ENCODE results near the gene ARHGEF35.
"Not testable (repeated sequence)": the region's sequence is repeated elsewhere in the genome, so short reads cannot be mapped to it uniquely, and the experiment has no call there.

Gene ARHGEF35

GRCh38 chr7:144174613-144175012, 21.0 kb downstream of the ARHGEF35 start:
- Histone ChIP-seq H3K9me3 (replicated peaks in 1 of 2; ENCODE audit: control insufficient read depth in 2 of 2, insufficient read depth in 1 of 2, low read depth in 1 of 2, low read length in 2 of 2) (no peaks in the 10 kb centered on the region), H3K9ac (ENCODE audit: low read depth, low read length, poor library complexity) (no peak overlapping the region), H3K4me3 (ENCODE audit: low read length in 2 of 2) (no peak overlapping the region), H2AK5ac (ENCODE audit: low read depth, low read length) (no peak overlapping the region), H3K27ac (replicated peaks; ENCODE audit: low read length) (no peak overlapping the region), H3K23ac (ENCODE audit: low read depth, low read length, poor library complexity) (no peak overlapping the region), H2AFZ (ENCODE audit: low read length) (no peak overlapping the region), H2BK15ac (ENCODE audit: low read length) (no peak overlapping the region), H4K91ac (ENCODE audit: low read depth, low read length, poor library complexity) (no peak overlapping the region), H3K27me3 (ENCODE audit: control insufficient read depth in 3 of 3, insufficient read depth in 3 of 3, low read depth in 1 of 3, low read length in 3 of 3) (no peaks in the 10 kb centered on the region), H3K4me1 (ENCODE audit: control insufficient read depth in 2 of 2, insufficient read depth in 1 of 2, low read depth in 1 of 2, low read length in 2 of 2) (no peaks in the 10 kb centered on the region), H2BK12ac (ENCODE audit: low read length) (no peak overlapping the region), H3K79me1 (ENCODE audit: low read depth, low read length) (peaks cover 1% of the 10 kb centered on the region), H3K18ac (ENCODE audit: low read length) (no peak overlapping the region), H4K8ac (ENCODE audit: low read depth, low read length) (no peak overlapping the region), H3K14ac (ENCODE audit: low read length) (no peak overlapping the region), H3K36me3 (replicated peaks in 1 of 2; ENCODE audit: control insufficient read depth in 2 of 2, insufficient read depth in 2 of 2, low read length in 2 of 2) (no peaks in the 10 kb centered on the region), H3K4me2 (ENCODE audit: insufficient read depth, low read length, poor library complexity, severe bottlenecking) (no peak overlapping the region), H3K4ac (ENCODE audit: low read length) (no peak overlapping the region), H2BK5ac (ENCODE audit: low read length) (no peak overlapping the region), H2BK120ac (ENCODE audit: low read depth, low read length) (no peak overlapping the region)
- WGBS, 2 donors (ENCODE audit: extremely low coverage in 2 of 2, insufficient read length in 2 of 2, insufficient replicate concordance in 1 of 2) = no CpG with 5 or more reads among the region's 5 CpGs
- DNase-seq (ENCODE audit: low spot score) = no peak

- not testable (repeated sequence) for H2BK120ac ChIP-seq (ENCODE audit: low read depth, low read length); H4K91ac ChIP-seq (ENCODE audit: low read depth, low read length, poor library complexity); H3K79me1 ChIP-seq (ENCODE audit: low read depth, low read length); H3K4ac ChIP-seq (ENCODE audit: low read length); DNase-seq (ENCODE audit: low spot score); H3K23ac ChIP-seq (ENCODE audit: low read depth, low read length, poor library complexity); H2BK15ac ChIP-seq (ENCODE audit: low read length); H3K4me1 ChIP-seq (ENCODE audit: control insufficient read depth in 2 of 2, insufficient read depth in 1 of 2, low read depth in 1 of 2, low read length in 2 of 2); H3K27me3 ChIP-seq (ENCODE audit: control insufficient read depth in 3 of 3, insufficient read depth in 3 of 3, low read depth in 1 of 3, low read length in 3 of 3); H2AFZ ChIP-seq (ENCODE audit: low read length); H4K8ac ChIP-seq (ENCODE audit: low read depth, low read length); H3K9ac ChIP-seq (ENCODE audit: low read depth, low read length, poor library complexity); H3K9me3 ChIP-seq (replicated peaks in 1 of 2; ENCODE audit: control insufficient read depth in 2 of 2, insufficient read depth in 1 of 2, low read depth in 1 of 2, low read length in 2 of 2); H3K18ac ChIP-seq (ENCODE audit: low read length); H3K4me2 ChIP-seq (ENCODE audit: insufficient read depth, low read length, poor library complexity, severe bottlenecking); H3K36me3 ChIP-seq (replicated peaks in 1 of 2; ENCODE audit: control insufficient read depth in 2 of 2, insufficient read depth in 2 of 2, low read length in 2 of 2); H2AK5ac ChIP-seq (ENCODE audit: low read depth, low read length); H3K4me3 ChIP-seq (ENCODE audit: low read length in 2 of 2); H3K14ac ChIP-seq (ENCODE audit: low read length); H2BK12ac ChIP-seq (ENCODE audit: low read length); H3K27ac ChIP-seq (replicated peaks; ENCODE audit: low read length); H2BK5ac ChIP-seq (ENCODE audit: low read length)
- no CpG with 5 or more reads among the region's 4 CpGs for WGBS, 2 donors (ENCODE audit: extremely low coverage in 2 of 2, insufficient read length in 2 of 2, insufficient replicate concordance in 1 of 2)
Observed at GRCh38 chr7:144171594-144172350, 23.9 kb downstream of the ARHGEF35 start.

GRCh38 chr7:144164784-144165183, 30.8 kb downstream of the ARHGEF35 start:
- no peak overlapping the region for H3K23ac ChIP-seq (ENCODE audit: low read depth, low read length, poor library complexity)
- no peaks in the 10 kb centered on the region for H3K27me3 ChIP-seq (ENCODE audit: control insufficient read depth in 3 of 3, insufficient read depth in 3 of 3, low read depth in 1 of 3, low read length in 3 of 3)
- H3K4me2 ChIP-seq (ENCODE audit: insufficient read depth, low read length, poor library complexity, severe bottlenecking) = no peak overlapping the region
- H2AK5ac ChIP-seq (ENCODE audit: low read depth, low read length) = no peak overlapping the region
- no peak overlapping the region for H3K18ac ChIP-seq (ENCODE audit: low read length)
- WGBS, 2 donors (ENCODE audit: extremely low coverage in 2 of 2, insufficient read length in 2 of 2, insufficient replicate concordance in 1 of 2) = no CpG with 5 or more reads among the region's 2 CpGs
- no peak overlapping the region for H4K91ac ChIP-seq (ENCODE audit: low read depth, low read length, poor library complexity)
- H3K4me3 ChIP-seq (ENCODE audit: low read length in 2 of 2) = no peak overlapping the region
- H3K4ac ChIP-seq (ENCODE audit: low read length) = no peak overlapping the region
- no peak for DNase-seq (ENCODE audit: low spot score)
- H2BK15ac ChIP-seq (ENCODE audit: low read length) = no peak overlapping the region
- H3K27ac ChIP-seq (replicated peaks; ENCODE audit: low read length) = no peak overlapping the region
- no peak overlapping the region for H4K8ac ChIP-seq (ENCODE audit: low read depth, low read length)
- H3K14ac ChIP-seq (ENCODE audit: low read length) = no peak overlapping the region
- no peak overlapping the region for H2BK12ac ChIP-seq (ENCODE audit: low read length)
- no peaks in the 10 kb centered on the region for H3K79me1 ChIP-seq (ENCODE audit: low read depth, low read length)
- no peak overlapping the region for H2BK120ac ChIP-seq (ENCODE audit: low read depth, low read length)
- no peaks in the 10 kb centered on the region for H3K4me1 ChIP-seq (ENCODE audit: control insufficient read depth in 2 of 2, insufficient read depth in 1 of 2, low read depth in 1 of 2, low read length in 2 of 2)
- no peak overlapping the region for H3K9ac ChIP-seq (ENCODE audit: low read depth, low read length, poor library complexity)
- no peaks in the 10 kb centered on the region for H3K9me3 ChIP-seq (replicated peaks in 1 of 2; ENCODE audit: control insufficient read depth in 2 of 2, insufficient read depth in 1 of 2, low read depth in 1 of 2, low read length in 2 of 2)
- no peak overlapping the region for H2AFZ ChIP-seq (ENCODE audit: low read length)
- H3K36me3 ChIP-seq (replicated peaks in 1 of 2; ENCODE audit: control insufficient read depth in 2 of 2, insufficient read depth in 2 of 2, low read length in 2 of 2) = no peaks in the 10 kb centered on the region
- H2BK5ac ChIP-seq (ENCODE audit: low read length) = no peak overlapping the region

GRCh38 chr7:144158861-144159260, 36.8 kb downstream of the ARHGEF35 start:
- Histone ChIP-seq H2AK5ac (ENCODE audit: low read depth, low read length) (no peak overlapping the region), H3K4me3 (ENCODE audit: low read length in 2 of 2) (no peak overlapping the region), H3K4ac (ENCODE audit: low read length) (no peak overlapping the region), H4K8ac (ENCODE audit: low read depth, low read length) (no peak overlapping the region), H3K27me3 (ENCODE audit: control insufficient read depth in 3 of 3, insufficient read depth in 3 of 3, low read depth in 1 of 3, low read length in 3 of 3) (no peaks in the 10 kb centered on the region), H2BK120ac (ENCODE audit: low read depth, low read length) (no peak overlapping the region), H3K23ac (ENCODE audit: low read depth, low read length, poor library complexity) (no peak overlapping the region), H3K4me1 (ENCODE audit: control insufficient read depth in 2 of 2, insufficient read depth in 1 of 2, low read depth in 1 of 2, low read length in 2 of 2) (no peaks in the 10 kb centered on the region), H3K18ac (ENCODE audit: low read length) (no peak overlapping the region), H2AFZ (ENCODE audit: low read length) (no peak overlapping the region), H3K79me1 (ENCODE audit: low read depth, low read length) (no peaks in the 10 kb centered on the region), H3K9me3 (replicated peaks in 1 of 2; ENCODE audit: control insufficient read depth in 2 of 2, insufficient read depth in 1 of 2, low read depth in 1 of 2, low read length in 2 of 2) (no peaks in the 10 kb centered on the region), H2BK12ac (ENCODE audit: low read length) (no peak overlapping the region), H2BK15ac (ENCODE audit: low read length) (no peak overlapping the region), H2BK5ac (ENCODE audit: low read length) (no peak overlapping the region), H3K14ac (ENCODE audit: low read length) (no peak overlapping the region), H3K4me2 (ENCODE audit: insufficient read depth, low read length, poor library complexity, severe bottlenecking) (no peak overlapping the region), H3K9ac (ENCODE audit: low read depth, low read length, poor library complexity) (no peak overlapping the region), H3K27ac (replicated peaks; ENCODE audit: low read length) (no peak overlapping the region), H3K36me3 (replicated peaks in 1 of 2; ENCODE audit: control insufficient read depth in 2 of 2, insufficient read depth in 2 of 2, low read length in 2 of 2) (no peaks in the 10 kb centered on the region), H4K91ac (ENCODE audit: low read depth, low read length, poor library complexity) (no peak overlapping the region)
- DNase-seq (ENCODE audit: low spot score) = no peak
- WGBS, 2 donors (ENCODE audit: extremely low coverage in 2 of 2, insufficient read length in 2 of 2, insufficient replicate concordance in 1 of 2) = no CpG with 5 or more reads among the region's 1 CpG
